ENCODE results near the gene DRD2.

Gene DRD2

GRCh38 chr11:113481672-113482071, 6.5 kb upstream of the DRD2 start:
- H3K4me3 ChIP-seq = no peak overlapping the region
- no peak overlapping the region for H3K27ac ChIP-seq
- DNase-seq (ENCODE audit: low spot score) = no peak
- no peak for TF ChIP-seq CTCF (IDR thresholded peaks at IDR 0.05)

- H3K4me3 ChIP-seq = no peak overlapping the region
- TF ChIP-seq CTCF (IDR thresholded peaks at IDR 0.05) = no peak
- DNase-seq (ENCODE audit: low spot score) = peak; percentile 61
- no peak overlapping the region for H3K27ac ChIP-seq
Observed at GRCh38 chr11:113481226-113481625, 6.0 kb upstream of the DRD2 start.

- no peak overlapping the region for H3K4me3 ChIP-seq
- TF ChIP-seq CTCF (IDR thresholded peaks at IDR 0.05) = no peak
- no peak overlapping the region for H3K27ac ChIP-seq
- no peak for DNase-seq (ENCODE audit: low spot score)
Observed at GRCh38 chr11:113477321-113477720, 2.1 kb upstream of the DRD2 start.

- TF ChIP-seq CTCF (IDR thresholded peaks at IDR 0.05) = no peak
- no peak for DNase-seq (ENCODE audit: low spot score)
- no peak overlapping the region for H3K4me3 ChIP-seq
- no peak overlapping the region for H3K27ac ChIP-seq
Observed at GRCh38 chr11:113476553-113476952, 1.4 kb upstream of the DRD2 start.

- H3K4me3 ChIP-seq = peak overlapping the region; percentile 37
- no peak for TF ChIP-seq CTCF (IDR thresholded peaks at IDR 0.05)
- no peak for DNase-seq (ENCODE audit: low spot score)
- H3K27ac ChIP-seq = no peak overlapping the region
Observed at GRCh38 chr11:113474362-113475159, 637 bp downstream of the DRD2 start.

GRCh38 chr11:113473983-113474361, 1.2 kb downstream of the DRD2 start:
- Histone ChIP-seq H3K27ac (no peak overlapping the region), H3K4me3 (peak overlapping the region; percentile 37)
- no peak for DNase-seq (ENCODE audit: low spot score)
- no peak for TF ChIP-seq CTCF (IDR thresholded peaks at IDR 0.05)

- DNase-seq (ENCODE audit: low spot score) = no peak
- no peak for TF ChIP-seq CTCF (IDR thresholded peaks at IDR 0.05)
- Histone ChIP-seq H3K4me3 (no peak overlapping the region), H3K27ac (no peak overlapping the region)
Observed at GRCh38 chr11:113472471-113472870, 2.7 kb downstream of the DRD2 start.
